K562 (cell line): ENCODE data around the gene SCGB3A2. TPM values are rescaled to one million over a fixed set of nuclear protein-coding genes. Genes with fewer than 3 reads are reported as not detected.

Experiments
- ATAC-seq: fragments of 200-7000 bp; cut with Tn5 transposase; 3 replicates; pipeline ENCODE4 v1.9.1; 2020; ENCODE audit warnings: moderate library complexity
- BruUV-seq: library from RNA; stranded (reverse); fragments of 400-500 nt; replicated peaks from 2 replicates; lab custom pipeline; 2021; lab: Mats Ljungman, UMichigan
- CTCF ChIA-PET: fragments of 300-600 bp; formaldehyde crosslinking; extraction: SDS; loops from one replicate; lab custom pipeline; 2021; ENCODE audit warnings: low intra/inter-chr PET ratio; lab: Yijun Ruan, JAX
- POLR2A ChIA-PET: fragments of 300-600, 350-650 bp; sonication (Branson Sonifier 250); formaldehyde crosslinking; extraction: SDS; loops from one replicate; lab custom pipeline; 2021; ENCODE audit warnings: antibody characterized with exemption, inconsistent platforms; lab: Yijun Ruan, JAX
- DNase-seq, 4 experiments: peaks; one replicate each; pipeline versions ENCODE4 v3.0.0 to v3.0.0-alpha.2; 2011 to 2018; ENCODE audit warnings: low spot score in 3 of 4, mixed read lengths in 3 of 4; ENCODE audit errors: extremely low read depth in 1 of 4
- FAIRE-seq: peaks from 2 replicates; lab custom pipeline; 2011; peaks lifted over from hg19 to GRCh38; lab: Jason Lieb, UNC
- H2AFZ ChIP-seq: 2 replicates; pipeline ENCODE4 v1.6.0; 2011; ENCODE audit warnings: low read depth, low read length, control low read depth, inconsistent platforms
- H3K27ac ChIP-seq: fragments of 200-600 bp; 3 replicates; pipeline ENCODE4 v1.8.0; 2011; ENCODE audit warnings: low read depth, mild to moderate bottlenecking, control low read depth, inconsistent platforms, low read length, moderate library complexity, mixed read lengths; ENCODE audit errors: extremely low read depth
- H3K27me3 ChIP-seq, 2 experiments: fragments of 300-600 bp in 1 of 2; 2 replicates in 1 of 2; 3 replicates in 1 of 2; pipeline versions ENCODE4 v1.6.0 to v1.8.0; 2011; ENCODE audit warnings: inconsistent platforms in 2 of 2, low read length in 2 of 2, mild to moderate bottlenecking in 1 of 2, mixed read lengths in 1 of 2, moderate library complexity in 1 of 2; ENCODE audit not compliant: control insufficient read depth in 2 of 2, insufficient read depth in 2 of 2
- H3K36me3 ChIP-seq: fragments of 300-600 bp; 3 replicates; pipeline ENCODE4 v1.8.0; 2011; ENCODE audit warnings: mild to moderate bottlenecking, low read length, inconsistent platforms; ENCODE audit not compliant: control insufficient read depth, insufficient read depth
- H3K4me1 ChIP-seq, 2 experiments: fragments of 200-600 bp in 1 of 2; replicated peaks in 1 of 2; 2 replicates in 1 of 2; 3 replicates in 1 of 2; pipeline versions ENCODE4 v1.5.1 to v1.8.0; 2011; ENCODE audit warnings: inconsistent platforms in 2 of 2, low read length in 2 of 2, mild to moderate bottlenecking in 1 of 2, mixed read lengths in 1 of 2, moderate library complexity in 1 of 2; ENCODE audit not compliant: control insufficient read depth in 2 of 2, insufficient read depth in 2 of 2
- H3K4me2 ChIP-seq: 2 replicates; pipeline ENCODE4 v1.6.1; 2011; ENCODE audit warnings: low read length, control low read depth, inconsistent platforms, mixed read lengths; ENCODE audit not compliant: insufficient read depth
- H3K4me3 ChIP-seq: fragments of 200-600 bp; sonication (generic), shearing (Covaris generic); 2 replicates; pipeline ENCODE4 v1.5.1; 2016; ENCODE audit warnings: control low read depth, inconsistent platforms
- H3K79me2 ChIP-seq: fragments of 200-600 bp; 3 replicates; pipeline ENCODE4 v1.8.0; 2011; ENCODE audit warnings: low read length, inconsistent platforms; ENCODE audit not compliant: control insufficient read depth, insufficient read depth
- H3K9ac ChIP-seq, 2 experiments: 2 replicates each; pipeline versions ENCODE4 v1.6.0 to v1.6.1; 2011; ENCODE audit warnings: low read depth in 2 of 2, low read length in 2 of 2, control low read depth in 1 of 2, inconsistent platforms in 1 of 2, mild to moderate bottlenecking in 1 of 2, mixed read lengths in 1 of 2; ENCODE audit not compliant: insufficient read depth in 1 of 2
- H3K9me1 ChIP-seq: one replicate; pipeline ENCODE4 v1.6.0; 2011; ENCODE audit warnings: inconsistent platforms, mild to moderate bottlenecking, low read length, moderate library complexity; ENCODE audit not compliant: control insufficient read depth, insufficient read depth
- H3K9me3 ChIP-seq: replicated peaks from 2 replicates; pipeline ENCODE4 v1.5.1; 2011; ENCODE audit warnings: low read depth, low read length, inconsistent platforms; ENCODE audit not compliant: control insufficient read depth, insufficient read depth
- H4K20me1 ChIP-seq: replicated peaks from 2 replicates; pipeline ENCODE4 v1.6.1; 2011; ENCODE audit warnings: low read length, inconsistent platforms, mixed read lengths; ENCODE audit not compliant: control insufficient read depth, insufficient read depth
- EGR1 ChIP-seq: fragments of 450-650 bp; conservative IDR thresholded peaks from 2 replicates; pipeline ENCODE4 v1.6.1; 2017; ENCODE audit warnings: mild to moderate bottlenecking
- JUNB ChIP-seq: fragments of 450-650 bp; formaldehyde crosslinking; conservative IDR thresholded peaks from 2 replicates; pipeline ENCODE4 v1.4.0; 2020; ENCODE audit warnings: mild to moderate bottlenecking
- MLX ChIP-seq, 2 experiments: fragments of 450-650 bp in 1 of 2; sonication (generic) in 1 of 2; formaldehyde crosslinking; conservative IDR thresholded peaks; 2 replicates each; pipeline versions ENCODE4 v1.4.0 to v1.8.1; 2020 to 2022; ENCODE audit warnings: mild to moderate bottlenecking in 1 of 2, missing genetic modification reagents in 1 of 2
- NFXL1 ChIP-seq: fragments of 450-650 bp; formaldehyde crosslinking; IDR thresholded peaks from 2 replicates; pipeline ENCODE4 v1.4.0; 2021; ENCODE audit warnings: mild to moderate bottlenecking
- NRF1 ChIP-seq, 2 experiments: fragments of 450-650 bp; IDR thresholded peaks in 1 of 2; conservative IDR thresholded peaks in 1 of 2; 2 replicates each; pipeline ENCODE4 v1.6.1; 2014; ENCODE audit warnings: mild to moderate bottlenecking in 2 of 2
- RBM34 ChIP-seq: fragments of 200-400 bp; formaldehyde crosslinking; IDR thresholded peaks from 2 replicates; pipeline ENCODE4 v1.6.1; 2018; ENCODE audit warnings: low read length, borderline replicate concordance; ENCODE audit not compliant: insufficient read depth
- SIX5 ChIP-seq, 2 experiments: IDR thresholded peaks; 2 replicates each; pipeline ENCODE4 v1.6.1; 2011; ENCODE audit warnings: low read length in 2 of 2, borderline replicate concordance in 1 of 2, low read depth in 1 of 2, mild to moderate bottlenecking in 1 of 2, moderate library complexity in 1 of 2; ENCODE audit not compliant: insufficient read depth in 1 of 2
- TAF15 ChIP-seq: fragments of 200-400 bp; formaldehyde crosslinking; IDR thresholded peaks from 2 replicates; pipeline ENCODE4 v1.6.1; 2017; ENCODE audit warnings: mild to moderate bottlenecking, low read depth, low read length, moderate library complexity
- TAF9B ChIP-seq: fragments of 450-650 bp; IDR thresholded peaks from 2 replicates; pipeline ENCODE4 v1.6.1; 2018; ENCODE audit warnings: mild to moderate bottlenecking; ENCODE audit not compliant: partially characterized antibody
- TARDBP ChIP-seq: fragments of 450-650 bp; IDR thresholded peaks from 2 replicates; pipeline ENCODE4 v1.6.1; 2016
- THRAP3 ChIP-seq: fragments of 450-650 bp; IDR thresholded peaks from 2 replicates; pipeline ENCODE4 v1.6.1; 2016; ENCODE audit warnings: mild to moderate bottlenecking, inconsistent platforms, borderline replicate concordance
- ZBTB2 ChIP-seq: fragments of 450-650 bp; IDR thresholded peaks from 2 replicates; pipeline ENCODE4 v1.6.1; 2016; ENCODE audit warnings: antibody characterized with exemption
- ZFP91 ChIP-seq: sonication (generic); formaldehyde crosslinking; IDR thresholded peaks from 2 replicates; pipeline ENCODE4 v1.8.0; 2022; ENCODE audit warnings: mild to moderate bottlenecking, missing genetic modification reagents
- ZNF561 ChIP-seq: fragments of 450-650 bp; formaldehyde crosslinking; conservative IDR thresholded peaks from 2 replicates; pipeline ENCODE4 v1.4.0; 2020; ENCODE audit warnings: mild to moderate bottlenecking, moderate library complexity
- ZNF764 ChIP-seq: fragments of 250-450 bp; sonication (Bioruptor Pico); IDR thresholded peaks from 2 replicates; pipeline ENCODE4 v1.4.0; 2020; ENCODE audit warnings: low read depth, mild to moderate bottlenecking, moderate library complexity
- WGBS: fragments of 100-300 bp; shearing (Covaris generic); methylation state at CpG from one replicate; pipeline ENCODE4 v1.1.6; 2016; ENCODE audit warnings: low coverage, mixed read lengths; ENCODE audit not compliant: insufficient coverage; ENCODE audit errors: missing lambda C conversion rate; 5-methylcytosine and 5-hydroxymethylcytosine counted together
- in situ Hi-C: fragments of 300-500 bp; cut with MboI; formaldehyde crosslinking; loops from 4 replicates; pipeline ENCODE4 v1.15.0; 2018; ENCODE audit warnings: inconsistent platforms, mixed read lengths
- intact Hi-C: fragments of 100-400 bp; cut with micrococcal nuclease; formaldehyde crosslinking; loops from 2 replicates; pipeline ENCODE4 v1.14.2; 2022
- polyA plus RNA-seq, 8 experiments: library from polyadenylated mRNA; depleted of rRNA in 4 of 8; stranded (reverse) in 5 of 8; unstranded in 3 of 8; fragments of >200 nt; fragmentation: Nextera tagmentation in 2 of 8; fragmentation: Illumina TruSeq in 1 of 8; extraction: Ambion mirVana in 2 of 8; extraction: Trizol in 1 of 8; gene quantifications; 2 replicates each; pipeline versions ENCODE4 v1.2.1 to v1.2.3, GENCODE V29; 2011 to 2014; ENCODE audit warnings: inconsistent platforms in 1 of 8, missing spikeins in 1 of 8
- total RNA-seq, 7 experiments: library from RNA; depleted of rRNA in 6 of 7; stranded (reverse); fragments of >200 nt in 6 of 7; fragmentation: Illumina TruSeq in 2 of 7; extraction: Trizol in 2 of 7; gene quantifications; 2 replicates each; pipeline versions ENCODE4 v1.2.1 to v1.2.3, GENCODE V29; 2011 to 2021; ENCODE audit warnings: low replicate concordance in 1 of 7
- TF ChIP-seq, protein P1 (sequence below): fragments of 250-450 bp; sonication (Bioruptor Pico); IDR thresholded peaks from 2 replicates; pipeline ENCODE4 v1.8.0; 2021; ENCODE audit warnings: mild to moderate bottlenecking, moderate library complexity
- TF ChIP-seq, protein P2 (sequence below): IDR thresholded peaks from 2 replicates; pipeline ENCODE4 v1.6.1; 2011; ENCODE audit not compliant: insufficient read length; ENCODE audit errors: extremely low read depth

The SCGB3A2 gene
- total and polyA plus RNA-seq, 9 of the 15 experiments (the other 6 are each of a cell fraction or from before 2014, with no cell fraction given): 0.35 TPM; not detected in 8

DNA sequence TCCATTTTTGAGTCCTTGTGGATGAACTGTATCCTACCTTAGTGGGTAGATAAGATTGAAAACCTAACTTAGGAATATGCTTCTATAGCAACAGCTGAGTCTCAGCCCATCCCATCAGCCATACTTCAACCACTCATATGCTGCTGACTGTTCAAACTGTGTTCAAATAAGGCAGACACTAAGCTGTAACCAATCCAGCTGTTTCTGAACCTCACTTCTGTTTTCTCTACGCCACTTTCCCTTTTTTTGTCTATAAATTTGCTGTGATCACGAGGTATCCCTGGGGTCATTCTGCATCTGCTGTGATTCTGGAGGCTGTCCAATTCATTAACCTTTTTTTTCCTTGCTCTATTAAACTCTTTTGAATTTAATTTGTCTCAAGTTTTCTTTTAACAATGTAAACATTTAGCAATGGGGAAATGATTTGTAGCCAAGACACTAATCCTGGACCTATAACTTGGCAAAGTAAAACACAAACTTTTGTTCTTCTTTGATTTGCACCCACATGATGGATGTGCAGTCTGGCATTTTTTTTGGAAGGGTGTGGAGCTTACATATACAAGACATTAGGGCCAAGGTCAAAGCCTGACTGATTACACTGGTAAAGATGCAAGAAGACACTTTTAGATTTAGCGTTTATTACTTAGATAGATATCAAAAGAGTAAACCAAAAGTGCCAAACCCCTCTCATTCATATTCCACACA, 14.9 kb upstream of the SCGB3A2 start:
- DNase-seq (no peak), FAIRE-seq (no peak), ATAC-seq (no peak)
- Histone ChIP-seq H3K4me2 (no peak overlapping the region), H3K79me2 (no peaks in the 10 kb centered on the region), H3K9ac (no peak overlapping the region), H3K9me1 (no peaks in the 10 kb centered on the region), H3K36me3 (no peaks in the 10 kb centered on the region), H3K4me3 (no peak overlapping the region), H2AFZ (no peak overlapping the region), H4K20me1 (no peaks in the 10 kb centered on the region), H3K4me1 (no peaks in the 10 kb centered on the region), H3K27ac (no peak overlapping the region), H3K9me3 (no peaks in the 10 kb centered on the region), H3K27me3 (no peaks in the 10 kb centered on the region)
- no TSS peak for BruUV-seq
- CTCF ChIA-PET: no interaction called here
- intact Hi-C loops (no loop called here), in situ Hi-C loops (no loop called here)
- POLR2A ChIA-PET: interaction anchor here (0.6 to 0.7 kb wide), 2 partner anchors 8 to 15 kb away, joined by 3 read pairs; no protein-coding TSS in a partner anchor
- 3% methylated on average over 3 of the region's 3 CpGs for WGBS
- TF ChIP-seq TARDBP (no peak), MLX (CRISPR knock-in tag; conservative IDR thresholded peaks at IDR 0.05) (no peak), NRF1 (conservative IDR thresholded peaks at IDR 0.05 in 1 of 2, IDR thresholded peaks at IDR 0.05 in 1 of 2) (no peak), RBM34 (no peak), ZFP91 (CRISPR knock-in tag) (no peak), ZNF764 (no peak), JUNB (CRISPR knock-in tag) (no peak), THRAP3 (no peak), ZNF561 (CRISPR knock-in tag) (no peak), EGR1 (no peak), NFXL1 (CRISPR knock-in tag) (no peak), ZBTB2 (no peak), SIX5 (IDR thresholded peaks at IDR 0.05; ENCODE audit: borderline replicate concordance in 1 of 2, insufficient read depth in 1 of 2, low read depth in 1 of 2, low read length in 2 of 2) (no peak), TAF9B (no peak), TAF15 (no peak)
- TF ChIP-seq, protein P1, sequence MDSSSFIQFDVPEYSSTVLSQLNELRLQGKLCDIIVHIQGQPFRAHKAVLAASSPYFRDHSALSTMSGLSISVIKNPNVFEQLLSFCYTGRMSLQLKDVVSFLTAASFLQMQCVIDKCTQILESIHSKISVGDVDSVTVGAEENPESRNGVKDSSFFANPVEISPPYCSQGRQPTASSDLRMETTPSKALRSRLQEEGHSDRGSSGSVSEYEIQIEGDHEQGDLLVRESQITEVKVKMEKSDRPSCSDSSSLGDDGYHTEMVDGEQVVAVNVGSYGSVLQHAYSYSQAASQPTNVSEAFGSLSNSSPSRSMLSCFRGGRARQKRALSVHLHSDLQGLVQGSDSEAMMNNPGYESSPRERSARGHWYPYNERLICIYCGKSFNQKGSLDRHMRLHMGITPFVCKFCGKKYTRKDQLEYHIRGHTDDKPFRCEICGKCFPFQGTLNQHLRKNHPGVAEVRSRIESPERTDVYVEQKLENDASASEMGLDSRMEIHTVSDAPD (CRISPR knock-in tag): no peak
- TF ChIP-seq, protein P2, sequence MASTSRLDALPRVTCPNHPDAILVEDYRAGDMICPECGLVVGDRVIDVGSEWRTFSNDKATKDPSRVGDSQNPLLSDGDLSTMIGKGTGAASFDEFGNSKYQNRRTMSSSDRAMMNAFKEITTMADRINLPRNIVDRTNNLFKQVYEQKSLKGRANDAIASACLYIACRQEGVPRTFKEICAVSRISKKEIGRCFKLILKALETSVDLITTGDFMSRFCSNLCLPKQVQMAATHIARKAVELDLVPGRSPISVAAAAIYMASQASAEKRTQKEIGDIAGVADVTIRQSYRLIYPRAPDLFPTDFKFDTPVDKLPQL: no peak
